Peyer's patch (tissue), 4 donors: Measurements from ENCODE around the gene CT45A8. TPM values are rescaled to one million over a fixed set of nuclear protein-coding genes. Genes with fewer than 3 reads are reported as not detected.

Experiments used
- total RNA-seq, 4 donors: library from RNA; depleted of rRNA; stranded (reverse); fragments of >200 nt; gene quantifications; one replicate each; pipeline ENCODE4 v1.1.0, GENCODE V29; 2016

CT45A8 gene
- total RNA-seq, 4 donors from 2014 or later: not detected

Other genes with a start within 250 kb of the CT45A8 start
- not detected for gene CT45A1, start 140.9 kb downstream of the CT45A8 start, total RNA-seq
- gene CT45A3, start 86.3 kb downstream of the CT45A8 start, total RNA-seq: not detected
- not detected for gene CT45A5, start 69.0 kb downstream of the CT45A8 start, total RNA-seq
- gene CT45A6, start 51.8 kb downstream of the CT45A8 start, total RNA-seq: not detected
- gene CT45A2, start 34.5 kb downstream of the CT45A8 start, total RNA-seq: not detected
- not detected for gene CT45A7, start 17.3 kb downstream of the CT45A8 start, total RNA-seq
- not detected for gene CT45A9, start 17.3 kb upstream of the CT45A8 start, total RNA-seq
- not detected for gene CT45A10, start 38.9 kb upstream of the CT45A8 start, total RNA-seq
- not detected for gene SAGE1, start 39.2 kb upstream of the CT45A8 start, total RNA-seq
- gene MMGT1, start 119.5 kb upstream of the CT45A8 start, total RNA-seq: 10 to 100 TPM in 3 of 4 donors, 1 to 10 TPM in 1; 9.9 to 21.5 (median 13.5) TPM
- gene SLC9A6, start 130.9 kb upstream of the CT45A8 start, total RNA-seq: 10 to 100 TPM in 3 of 4 donors, 1 to 10 TPM in 1; 9.9 to 28.7 (median 17.3) TPM